NCI-H1694 treated with DMSO at 0.1 percent for 48 hours (cell line): Measurements from ENCODE around the gene PPP6R3.
"Not testable (repeated sequence)": the region's sequence is repeated elsewhere in the genome, so short reads cannot be mapped to it uniquely, and the experiment has no call there.

Source experiments
- DNase-seq: peaks from one replicate; lab custom pipeline; 2025; lab: John Stamatoyannopoulos, UW

Gene PPP6R3

GRCh38 chr11:68525336-68525735 is 64.8 kb downstream of the PPP6R3 start:
- DNase-seq, result no peak

GRCh38 chr11:68525930-68526329 is 65.4 kb downstream of the PPP6R3 start:
- no peak for DNase-seq

GRCh38 chr11:68527585-68527984 is 67.0 kb downstream of the PPP6R3 start:
- no peak for DNase-seq

- no peak for DNase-seq
Measured at GRCh38 chr11:68528630-68529029, 68.1 kb downstream of the PPP6R3 start.

- no peak for DNase-seq
Measured at GRCh38 chr11:68531129-68531693, 70.7 kb downstream of the PPP6R3 start.

GRCh38 chr11:68532727-68533369 is 72.3 kb downstream of the PPP6R3 start:
- no peak for DNase-seq

- no peak for DNase-seq
Measured at GRCh38 chr11:68533945-68534344, 73.4 kb downstream of the PPP6R3 start.

GRCh38 chr11:68535098-68535497 is 74.5 kb downstream of the PPP6R3 start:
- DNase-seq, result no peak

- no peak for DNase-seq
Measured at GRCh38 chr11:68536706-68537105, 76.2 kb downstream of the PPP6R3 start.

- no peak for DNase-seq
Measured at GRCh38 chr11:68538025-68538424, 77.5 kb downstream of the PPP6R3 start.

GRCh38 chr11:68539395-68539794 is 78.8 kb downstream of the PPP6R3 start:
- no peak for DNase-seq

- not testable (repeated sequence) for DNase-seq
Measured at GRCh38 chr11:68540504-68540903, 80.0 kb downstream of the PPP6R3 start.

- no peak for DNase-seq
Measured at GRCh38 chr11:68541116-68541515, 80.6 kb downstream of the PPP6R3 start.

- no peak for DNase-seq
Measured at GRCh38 chr11:68541991-68542390, 81.4 kb downstream of the PPP6R3 start.

GRCh38 chr11:68542617-68543016 is 82.1 kb downstream of the PPP6R3 start:
- no peak for DNase-seq

- DNase-seq, result no peak
Measured at GRCh38 chr11:68543594-68543993, 83.0 kb downstream of the PPP6R3 start.

GRCh38 chr11:68545347-68545746 is 84.8 kb downstream of the PPP6R3 start:
- no peak for DNase-seq

GRCh38 chr11:68545796-68546195 is 85.2 kb downstream of the PPP6R3 start:
- no peak for DNase-seq

- no peak for DNase-seq
Measured at GRCh38 chr11:68546555-68546954, 86.0 kb downstream of the PPP6R3 start.

- no peak for DNase-seq
Measured at GRCh38 chr11:68549789-68550484, 89.4 kb downstream of the PPP6R3 start.

GRCh38 chr11:68550485-68550817 is 89.9 kb downstream of the PPP6R3 start:
- no peak for DNase-seq

GRCh38 chr11:68551223-68551622 is 90.7 kb downstream of the PPP6R3 start:
- DNase-seq, result no peak

GRCh38 chr11:68551777-68552176 is 91.2 kb downstream of the PPP6R3 start:
- DNase-seq, result no peak

GRCh38 chr11:68552542-68552941 is 92.0 kb downstream of the PPP6R3 start:
- DNase-seq, result no peak
